Osteoblast (primary cell): ENCODE data around the gene TIMM8B. TPM values are rescaled to one million over a fixed set of nuclear protein-coding genes. Genes with fewer than 3 reads are reported as not detected.

ENCODE experiments used
- DNase-seq: peaks from one replicate; pipeline ENCODE4 v3.0.0; 2011; ENCODE audit warnings: low spot score, mixed read lengths; ENCODE audit not compliant: insufficient read length; ENCODE audit errors: missing footprints
- H2AFZ ChIP-seq: 2 replicates; pipeline ENCODE4 v1.6.0; 2011; ENCODE audit warnings: mild to moderate bottlenecking, low read length
- H3K27ac ChIP-seq: 2 replicates; pipeline ENCODE4 v1.5.1; 2011; ENCODE audit warnings: mild to moderate bottlenecking, low read depth, low read length, moderate library complexity
- H3K27me3 ChIP-seq: 2 replicates; pipeline ENCODE4 v1.6.0; 2012; ENCODE audit warnings: mild to moderate bottlenecking, control low read depth, inconsistent platforms, low read length, moderate library complexity; ENCODE audit not compliant: insufficient read depth
- H3K36me3 ChIP-seq: 2 replicates; pipeline ENCODE4 v1.5.1; 2011; ENCODE audit warnings: mild to moderate bottlenecking, low read length, control low read depth, moderate library complexity; ENCODE audit not compliant: insufficient read depth
- H3K4me1 ChIP-seq: 2 replicates; pipeline ENCODE4 v1.5.1; 2011; ENCODE audit warnings: mild to moderate bottlenecking, low read length, control low read depth, moderate library complexity; ENCODE audit not compliant: insufficient read depth
- H3K4me2 ChIP-seq: 2 replicates; pipeline ENCODE4 v1.6.0; 2011; ENCODE audit warnings: mild to moderate bottlenecking, low read length; ENCODE audit not compliant: insufficient read depth
- H3K4me3 ChIP-seq: fragments of 200-600 bp; sonication (generic); 3 replicates; pipeline ENCODE4 v1.5.1; 2012; ENCODE audit warnings: mild to moderate bottlenecking, low read length, inconsistent platforms; ENCODE audit not compliant: insufficient read depth
- H3K79me2 ChIP-seq: 2 replicates; pipeline ENCODE4 v1.6.0; 2012; ENCODE audit warnings: mild to moderate bottlenecking, low read length, control low read depth, inconsistent platforms; ENCODE audit not compliant: insufficient read depth
- H3K9me3 ChIP-seq: 2 replicates; pipeline ENCODE4 v1.5.1; 2011; ENCODE audit warnings: low read depth, low read length, control low read depth
- H4K20me1 ChIP-seq: 2 replicates; pipeline ENCODE4 v1.6.0; 2012; ENCODE audit warnings: mild to moderate bottlenecking, low read length, control low read depth; ENCODE audit not compliant: insufficient read depth
- CTCF ChIP-seq: IDR thresholded peaks from 2 replicates; pipeline ENCODE4 v1.5.1; 2011; ENCODE audit warnings: mild to moderate bottlenecking, low read depth, low read length, moderate library complexity; ENCODE audit errors: extremely low read depth
- total RNA-seq: library from RNA; depleted of rRNA; stranded (reverse); fragments of >200 nt; gene quantifications from 2 replicates; pipeline ENCODE4 v1.2.3, GENCODE V29; 2012

Gene TIMM8B
- total RNA-seq, 1 donor = 39.8 TPM

- no peaks in the 10 kb centered on the region for H4K20me1 ChIP-seq
- no peak overlapping the region for H3K4me3 ChIP-seq
- no peak for TF ChIP-seq CTCF
- no peak overlapping the region for H3K4me2 ChIP-seq
- no peaks in the 10 kb centered on the region for H3K27me3 ChIP-seq
- H2AFZ ChIP-seq = no peak overlapping the region
- H3K9me3 ChIP-seq = no peaks in the 10 kb centered on the region
- peaks cover 9% of the 10 kb centered on the region for H3K4me1 ChIP-seq
- no peak for DNase-seq
- H3K79me2 ChIP-seq = no peaks in the 10 kb centered on the region
- H3K27ac ChIP-seq = no peak overlapping the region
- H3K36me3 ChIP-seq = no peaks in the 10 kb centered on the region
Observed at GRCh38 chr11:112118176-112118575, 31.6 kb upstream of the TIMM8B start.

- Histone ChIP-seq H3K4me1 (peaks cover 6% of the 10 kb centered on the region), H2AFZ (no peak overlapping the region), H3K9me3 (no peaks in the 10 kb centered on the region), H3K79me2 (no peaks in the 10 kb centered on the region), H3K4me3 (no peak overlapping the region), H3K27me3 (no peaks in the 10 kb centered on the region), H3K36me3 (no peaks in the 10 kb centered on the region), H3K27ac (no peak overlapping the region), H4K20me1 (no peaks in the 10 kb centered on the region), H3K4me2 (no peak overlapping the region)
- no peak for DNase-seq
- no peak for TF ChIP-seq CTCF
Observed at GRCh38 chr11:112115386-112115785, 28.8 kb upstream of the TIMM8B start.

GRCh38 chr11:112114460-112114859 is 27.9 kb upstream of the TIMM8B start:
- no peak for DNase-seq
- no peaks in the 10 kb centered on the region for H3K27me3 ChIP-seq
- H3K4me2 ChIP-seq = no peak overlapping the region
- H3K79me2 ChIP-seq = no peaks in the 10 kb centered on the region
- H3K4me3 ChIP-seq = no peak overlapping the region
- H3K27ac ChIP-seq = no peak overlapping the region
- H3K4me1 ChIP-seq = no peaks in the 10 kb centered on the region
- no peaks in the 10 kb centered on the region for H3K36me3 ChIP-seq
- no peak for TF ChIP-seq CTCF
- H4K20me1 ChIP-seq = no peaks in the 10 kb centered on the region
- no peaks in the 10 kb centered on the region for H3K9me3 ChIP-seq
- H2AFZ ChIP-seq = no peak overlapping the region

GRCh38 chr11:112113539-112114457 is 27.2 kb upstream of the TIMM8B start:
- Histone ChIP-seq H3K27ac (no peak overlapping the region), H3K36me3 (no peaks in the 10 kb centered on the region), H3K4me3 (no peak overlapping the region), H3K27me3 (no peaks in the 10 kb centered on the region), H2AFZ (no peak overlapping the region), H3K4me1 (no peaks in the 10 kb centered on the region), H3K79me2 (no peaks in the 10 kb centered on the region), H4K20me1 (no peaks in the 10 kb centered on the region), H3K4me2 (no peak overlapping the region), H3K9me3 (no peaks in the 10 kb centered on the region)
- peak; percentile 70 for DNase-seq
- TF ChIP-seq CTCF = peak; percentile 57
